Calu3 (cell line): ENCODE measurements around the gene HHAT. TPM values are rescaled to one million over a fixed set of nuclear protein-coding genes. Genes with fewer than 3 reads are reported as not detected.

Source experiments
- BruUV-seq: library from RNA; stranded (reverse); fragments of 400-500 nt; replicated peaks from 2 replicates; lab custom pipeline; 2021; lab: Mats Ljungman, UMichigan
- CTCF ChIA-PET: fragments of 300-600 bp; sonication (Branson Sonifier 250); formaldehyde crosslinking; loops from one replicate; lab custom pipeline; 2022; ENCODE audit warnings: antibody characterized with exemption; lab: Charles Lee
- DNase-seq: peaks from one replicate; pipeline ENCODE4 v3.0.0; 2022
- H3K27ac Mint-ChIP-seq: one replicate; pipeline ENCODE4 v1.8.0; 2022; ENCODE audit warnings: mixed read lengths; ENCODE audit not compliant: unreplicated experiment
- H3K27me3 Mint-ChIP-seq: one replicate; pipeline ENCODE4 v1.8.0; 2022; ENCODE audit warnings: mixed read lengths; ENCODE audit not compliant: unreplicated experiment
- H3K36me3 Mint-ChIP-seq: one replicate; pipeline ENCODE4 v1.8.0; 2022; ENCODE audit warnings: mild to moderate bottlenecking, moderate library complexity, mixed read lengths; ENCODE audit not compliant: insufficient read depth, unreplicated experiment
- H3K4me1 Mint-ChIP-seq: one replicate; pipeline ENCODE4 v1.8.0; 2022; ENCODE audit warnings: mild to moderate bottlenecking, low read depth, mixed read lengths; ENCODE audit not compliant: unreplicated experiment
- H3K4me3 Mint-ChIP-seq: one replicate; pipeline ENCODE4 v1.8.0; 2022; ENCODE audit warnings: mild to moderate bottlenecking, low read depth, moderate library complexity, mixed read lengths; ENCODE audit not compliant: unreplicated experiment
- H3K9me3 Mint-ChIP-seq: one replicate; pipeline ENCODE4 v1.8.0; 2022; ENCODE audit warnings: low read depth, mixed read lengths; ENCODE audit not compliant: unreplicated experiment
- CTCF ChIP-seq: fragments of 200-600 bp; IDR thresholded peaks from one replicate; pipeline ENCODE4 v1.8.0; 2022; ENCODE audit warnings: antibody characterized with exemption; ENCODE audit not compliant: unreplicated experiment
- intact Hi-C: fragments of 100-400 bp; cut with micrococcal nuclease; formaldehyde crosslinking; loops from one replicate; pipeline ENCODE4 v1.10.0; 2022; ENCODE audit not compliant: unreplicated experiment
- total RNA-seq: library from RNA; stranded (reverse); gene quantifications from 2 replicates; pipeline ENCODE4 v1.2.3, GENCODE V29; 2022

The HHAT gene
- total RNA-seq, 1 experiment from 2014 or later = 5.8 TPM

GRCh38 chr1:210532223-210532598 is 203.5 kb downstream of the HHAT start:
- no peak overlapping the region for H3K27ac Mint-ChIP-seq
- CTCF ChIA-PET = no interaction called here
- no peak for DNase-seq
- no peak for TF ChIP-seq CTCF
- H3K36me3 Mint-ChIP-seq = no peaks in the 10 kb centered on the region
- peaks cover 9% of the 10 kb centered on the region for H3K27me3 Mint-ChIP-seq
- no TSS peak for BruUV-seq
- H3K4me3 Mint-ChIP-seq = no peak overlapping the region
- intact Hi-C loops = no loop called here
- H3K4me1 Mint-ChIP-seq = no peaks in the 10 kb centered on the region
- peaks cover 2% of the 10 kb centered on the region for H3K9me3 Mint-ChIP-seq

DNA sequence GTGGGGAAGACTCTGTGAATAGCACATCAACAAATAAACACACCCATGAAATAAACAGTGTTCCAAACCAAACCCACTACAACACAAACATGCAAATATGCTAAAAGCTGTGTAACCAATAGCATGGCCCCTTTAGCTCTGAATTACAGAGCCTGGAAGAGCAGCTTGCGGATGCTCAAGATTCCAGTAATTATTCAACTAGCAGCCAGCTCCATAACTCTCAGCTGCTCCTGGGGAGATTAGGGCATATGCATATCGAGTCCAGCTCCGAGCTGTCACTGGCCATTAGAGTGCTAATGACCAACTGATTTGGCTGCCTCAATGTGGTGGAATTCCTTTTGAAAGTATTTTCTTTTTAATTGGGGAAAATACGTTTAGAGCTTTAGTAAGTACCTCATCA is 207.1 kb downstream of the HHAT start:
- Mint-ChIP-seq H3K36me3 (no peaks in the 10 kb centered on the region), H3K4me3 (no peak overlapping the region), H3K27ac (no peak overlapping the region), H3K27me3 (peaks cover 16% of the 10 kb centered on the region), H3K9me3 (no peaks in the 10 kb centered on the region), H3K4me1 (no peaks in the 10 kb centered on the region)
- no peak for TF ChIP-seq CTCF
- BruUV-seq = no TSS peak
- intact Hi-C loops = no loop called here
- CTCF ChIA-PET = no interaction called here
- no peak for DNase-seq

DNA sequence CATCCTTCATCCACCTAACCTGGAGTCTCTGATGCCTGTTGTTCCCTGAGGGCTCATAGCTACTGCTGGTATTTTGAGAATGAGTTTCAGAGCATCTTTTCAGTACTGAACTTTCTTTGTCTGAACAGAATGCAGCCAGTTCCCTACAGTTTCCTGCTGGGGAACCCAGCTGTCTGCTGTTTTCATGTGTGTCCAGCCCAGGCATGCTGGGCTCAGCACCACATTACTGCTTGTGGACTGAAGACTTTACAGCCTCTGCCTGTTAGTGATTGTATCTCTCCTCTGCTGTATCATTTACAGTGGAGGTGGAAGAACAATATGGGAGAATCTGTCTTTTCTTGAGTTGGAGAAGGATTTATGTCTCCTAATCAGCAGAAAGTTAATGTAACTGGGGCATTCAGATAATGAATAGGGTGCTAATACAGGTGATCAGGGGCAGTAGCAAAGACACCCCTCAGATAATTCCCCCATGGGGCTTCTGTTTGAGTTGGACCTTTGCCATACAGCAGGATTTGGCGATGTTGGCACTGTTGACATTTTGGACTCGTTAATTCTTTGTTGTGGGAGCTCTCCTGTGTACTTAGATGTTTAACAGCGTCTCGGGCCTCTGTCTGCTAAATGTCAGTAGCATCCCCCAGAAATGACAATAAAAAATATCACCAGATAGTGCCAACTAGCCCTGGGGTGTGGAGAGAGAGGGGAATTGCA is 207.7 kb downstream of the HHAT start:
- no peak overlapping the region for H3K4me3 Mint-ChIP-seq
- no peaks in the 10 kb centered on the region for H3K36me3 Mint-ChIP-seq
- no TSS peak for BruUV-seq
- CTCF ChIA-PET = no interaction called here
- no peak overlapping the region for H3K27ac Mint-ChIP-seq
- H3K9me3 Mint-ChIP-seq = no peaks in the 10 kb centered on the region
- TF ChIP-seq CTCF = no peak
- peaks cover 16% of the 10 kb centered on the region for H3K27me3 Mint-ChIP-seq
- DNase-seq = no peak
- intact Hi-C loops = no loop called here
- H3K4me1 Mint-ChIP-seq = no peaks in the 10 kb centered on the region

GRCh38 chr1:210540288-210540687 is 211.6 kb downstream of the HHAT start:
- CTCF ChIA-PET = no interaction called here
- no peaks in the 10 kb centered on the region for H3K4me1 Mint-ChIP-seq
- H3K27me3 Mint-ChIP-seq = peaks cover 16% of the 10 kb centered on the region
- no peak for DNase-seq
- no peak for TF ChIP-seq CTCF
- intact Hi-C loops = no loop called here
- BruUV-seq = no TSS peak
- no peak overlapping the region for H3K4me3 Mint-ChIP-seq
- no peaks in the 10 kb centered on the region for H3K36me3 Mint-ChIP-seq
- peaks cover 9% of the 10 kb centered on the region for H3K9me3 Mint-ChIP-seq
- H3K27ac Mint-ChIP-seq = no peak overlapping the region
